AG04449 (cell line): ENCODE measurements around the gene PTMA.

ENCODE experiments used
- CTCF ChIA-PET: fragments of 350-600 bp; formaldehyde crosslinking; extraction: SDS; loops from one replicate; lab custom pipeline; 2021; ENCODE audit warnings: antibody characterized with exemption; lab: Yijun Ruan, JAX
- POLR2A ChIA-PET: fragments of 400-600, 350-600 bp; formaldehyde crosslinking; extraction: SDS; loops from one replicate; lab custom pipeline; 2020; ENCODE audit warnings: antibody characterized with exemption, inconsistent platforms; lab: Yijun Ruan, JAX
- DNase-seq: peaks from one replicate; pipeline ENCODE4 v3.0.0-alpha.2; 2010; ENCODE audit warnings: low read depth, low spot score
- H3K4me3 ChIP-seq: 2 replicates; pipeline ENCODE4 v1.5.1; 2011; ENCODE audit warnings: low read depth, mild to moderate bottlenecking, control low read depth, low read length
- CTCF ChIP-seq: IDR thresholded peaks from one replicate; pipeline ENCODE4 v1.5.1; 2011; ENCODE audit warnings: mild to moderate bottlenecking, moderate library complexity, low read length, control low read depth, inconsistent platforms; ENCODE audit not compliant: insufficient read depth; ENCODE audit errors: missing control alignments

Gene PTMA

GRCh38 chr2:231673348-231673770, 35.0 kb upstream of the PTMA start:
- TF ChIP-seq CTCF, result no peak
- POLR2A ChIA-PET, result interaction anchor here (0.7 to 3.2 kb wide), 5 partner anchors 10 to 61 kb away, joined by 3 to 13 read pairs (median 6); partner anchors contain the start of gene PTMA
- DNase-seq, result no peak

GRCh38 chr2:231674587-231675338, 33.6 kb upstream of the PTMA start:
- no peak overlapping the region for H3K4me3 ChIP-seq
- peak; percentile 92 for TF ChIP-seq CTCF
- ChIA-PET POLR2A (interaction anchor here (0.6 to 3.2 kb wide), 8 partner anchors 8 to 138 kb away, joined by 3 to 13 read pairs (median 6); partner anchors contain the start of gene PTMA), CTCF (interaction anchor here (0.7 to 27.5 kb wide), 36 partner anchors 9 to 157 kb away, joined by 3 to 743 read pairs (median 5); partner anchors contain the start of genes COPS7B, PDE6D and PTMA)
- no peak for DNase-seq

More at GRCh38 chr2:231673348-231673770, 35.0 kb upstream of the PTMA start:
- CTCF ChIA-PET, result interaction anchor here (0.6 to 27.5 kb wide), 15 partner anchors 8 to 74 kb away, joined by 3 to 743 read pairs (median 19); partner anchors contain the start of gene PTMA
- no peak overlapping the region for H3K4me3 ChIP-seq

GRCh38 chr2:231676243-231676642, 32.1 kb upstream of the PTMA start:
- TF ChIP-seq CTCF, result no peak
- CTCF ChIA-PET, result interaction anchor here (1.1 to 27.5 kb wide), 19 partner anchors 11 to 891 kb away, joined by 3 to 743 read pairs (median 14); partner anchors contain the start of genes COPS7B and PTMA
- DNase-seq, result no peak
- POLR2A ChIA-PET, result interaction anchor here (1.3 to 2.3 kb wide), 3 partner anchors 10 to 38 kb away, joined by 6 to 10 read pairs (median 6); partner anchors contain the start of gene PTMA
- no peak overlapping the region for H3K4me3 ChIP-seq

- TF ChIP-seq CTCF, result peak; percentile 89
- H3K4me3 ChIP-seq, result no peak overlapping the region
- CTCF ChIA-PET, result interaction anchor here (0.6 to 27.5 kb wide), 27 partner anchors 12 to 890 kb away, joined by 3 to 743 read pairs (median 4); partner anchors contain the start of genes COPS7B and PTMA
- POLR2A ChIA-PET, result interaction anchor here (0.8 to 2.2 kb wide), 5 partner anchors 11 to 64 kb away, joined by 3 to 10 read pairs (median 6); partner anchors contain the start of gene PTMA
- DNase-seq, result no peak
Measured at GRCh38 chr2:231677632-231678104, 30.7 kb upstream of the PTMA start.

- DNase-seq, result no peak
- TF ChIP-seq CTCF, result no peak
- ChIA-PET POLR2A (interaction anchor here (0.6 to 1.2 kb wide), 4 partner anchors 13 to 35 kb away, joined by 3 to 5 read pairs (median 3); no protein-coding TSS in a partner anchor), CTCF (interaction anchor here (0.7 to 27.5 kb wide), 9 partner anchors 8 to 73 kb away, joined by 3 to 743 read pairs (median 4); no protein-coding TSS in a partner anchor)
- no peak overlapping the region for H3K4me3 ChIP-seq
Measured at GRCh38 chr2:231679908-231680284, 28.4 kb upstream of the PTMA start.
